WI38 (cell line): ENCODE results near the gene FH.
A peak's percentile ranks its signal among the peaks of the same experiment; 100 is the strongest.

Experiments used
- H3K4me3 ChIP-seq: 2 replicates; pipeline ENCODE4 v1.5.1; 2011; ENCODE audit warnings: low read depth, mild to moderate bottlenecking, control low read depth, low read length
- CTCF ChIP-seq: IDR thresholded peaks from 2 replicates; pipeline ENCODE4 v1.5.1; 2012; ENCODE audit warnings: low read depth, mild to moderate bottlenecking, control low read depth, low read length

FH gene

GRCh38 chr1:241519308-241520079 is at the start of gene FH:
Gene FH, minus strand, starts transcription at chr1:241519755. Its CDS starts 33 bp downstream, at chr1:241519722.
- TF ChIP-seq CTCF: no peak
- peak within 1 kb of the TSS; percentile 84 for H3K4me3 ChIP-seq

DNA sequence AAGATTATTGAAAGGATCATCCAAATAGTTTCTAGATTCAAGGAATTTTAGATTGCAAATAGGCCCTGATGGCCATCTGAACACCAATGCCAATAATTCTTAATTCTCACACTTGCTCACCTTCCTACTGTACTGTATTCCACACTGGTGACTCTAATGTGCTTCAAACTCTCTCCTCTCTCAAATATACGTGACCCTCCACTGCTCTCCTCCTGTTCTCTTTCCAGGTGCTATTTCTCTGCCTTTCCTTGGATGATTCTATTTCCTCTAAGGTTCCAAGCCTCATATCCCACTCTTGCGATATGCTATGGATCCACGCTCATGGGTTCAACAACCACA is 41.3 kb upstream of the FH start:
- TF ChIP-seq CTCF: no peak
- H3K4me3 ChIP-seq: no peak overlapping the region

DNA sequence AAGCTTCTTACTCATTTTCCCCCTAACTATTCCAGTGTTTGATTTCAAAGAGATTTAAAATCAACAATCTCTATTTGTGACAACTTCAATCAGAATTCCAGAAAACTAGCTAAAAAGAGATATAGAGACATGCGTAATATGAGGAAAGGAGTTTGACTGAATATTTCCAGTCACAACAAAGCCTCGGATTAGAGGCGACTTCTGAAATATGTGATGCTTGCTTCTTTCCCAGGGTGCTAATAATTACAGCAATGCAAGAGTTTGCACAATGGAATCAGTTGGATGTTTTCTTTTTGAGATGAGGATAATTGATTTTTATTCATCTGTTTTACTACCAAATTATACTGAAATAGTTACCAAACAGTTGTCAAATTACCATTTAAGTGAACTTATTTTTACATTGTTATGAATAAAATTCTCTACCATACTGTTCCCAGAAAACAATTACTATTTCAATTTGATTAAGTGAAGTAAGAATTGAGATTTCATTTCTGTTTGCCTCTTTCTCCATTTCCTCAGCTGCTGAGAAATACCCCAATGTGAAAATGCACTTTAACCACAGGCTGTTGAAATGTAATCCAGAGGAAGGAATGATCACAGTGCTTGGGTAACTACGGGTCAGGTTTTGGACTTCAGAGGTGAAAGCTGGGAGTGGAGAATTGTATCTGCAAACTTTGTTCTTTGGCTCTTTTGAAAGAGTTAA is 40.7 kb upstream of the FH start:
- no peak overlapping the region for H3K4me3 ChIP-seq
- TF ChIP-seq CTCF: no peak

DNA sequence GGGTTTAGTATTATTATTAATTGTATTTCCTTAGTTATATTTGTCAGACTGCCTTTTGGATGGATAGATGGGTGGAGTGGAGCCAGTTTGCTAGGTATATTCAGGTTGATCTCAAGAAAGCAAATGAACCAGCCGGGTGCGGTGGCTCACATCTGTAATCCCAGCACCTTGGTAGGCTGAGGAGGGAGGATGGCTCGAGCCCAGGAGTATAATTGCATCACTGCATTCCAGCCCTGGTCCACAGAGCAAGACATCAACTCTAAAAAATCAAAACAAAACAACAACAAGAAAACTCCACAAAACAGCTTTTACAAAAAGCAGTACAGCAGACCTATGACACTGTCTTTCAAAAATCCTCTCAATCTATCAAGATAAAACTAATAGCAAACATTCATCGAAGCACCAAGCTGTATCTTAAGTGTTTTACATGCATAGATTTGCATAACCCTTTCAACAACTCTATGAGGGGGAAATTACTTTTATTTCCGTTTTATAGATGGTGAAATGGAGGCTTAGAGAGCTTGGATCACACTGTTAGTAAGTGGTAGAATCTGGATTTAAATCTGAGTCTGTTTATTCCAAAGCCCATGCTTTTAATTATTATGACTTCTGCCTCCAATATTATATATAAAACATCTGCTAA is 38.1 kb upstream of the FH start:
- TF ChIP-seq CTCF: no peak

GRCh38 chr1:241557031-241557430 is 37.5 kb upstream of the FH start:
- H3K4me3 ChIP-seq: no peak overlapping the region
- TF ChIP-seq CTCF: no peak

More for the DNA sequence above, 38.1 kb upstream of the FH start:
- H3K4me3 ChIP-seq: no peak overlapping the region

DNA sequence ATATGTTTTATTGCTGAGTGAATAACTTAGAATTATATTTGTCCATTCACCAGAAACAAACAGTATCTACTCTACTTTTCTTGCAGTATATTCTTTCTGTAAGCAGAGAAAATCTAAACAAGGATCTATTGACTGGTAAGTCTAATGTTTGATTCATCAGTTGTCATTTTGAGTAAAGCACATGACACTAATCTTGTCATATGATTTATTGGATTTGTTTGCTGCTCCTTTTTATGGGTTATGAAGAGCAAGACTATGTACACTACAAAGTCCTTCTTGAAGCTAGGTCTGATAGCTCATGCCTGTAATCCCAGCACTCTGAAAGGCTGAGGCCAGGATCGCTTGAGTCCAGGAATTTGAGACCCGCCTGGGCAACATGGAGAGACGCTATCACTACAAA is 36.0 kb upstream of the FH start:
- TF ChIP-seq CTCF: no peak

More for the DNA sequence above, 36.0 kb upstream of the FH start:
- H3K4me3 ChIP-seq: no peak overlapping the region
